Endothelial cell (in vitro differentiated cells): ENCODE data around the gene SRSF6. TPM values are rescaled to one million over a fixed set of nuclear protein-coding genes. Genes with fewer than 3 reads are reported as not detected.

Source experiments
- DNase-seq: peaks from one replicate; pipeline ENCODE4 v3.0.0; 2021; ENCODE audit warnings: low spot score
- H3K27ac Mint-ChIP-seq: one replicate; pipeline ENCODE4 v1.8.0; 2021; ENCODE audit warnings: mixed read lengths, inconsistent platforms; ENCODE audit not compliant: unreplicated experiment
- H3K27me3 Mint-ChIP-seq: one replicate; pipeline ENCODE4 v1.8.0; 2021; ENCODE audit warnings: mild to moderate bottlenecking, moderate library complexity, mixed read lengths, inconsistent platforms; ENCODE audit not compliant: unreplicated experiment
- H3K36me3 Mint-ChIP-seq: one replicate; pipeline ENCODE4 v1.8.0; 2021; ENCODE audit warnings: mild to moderate bottlenecking, low read depth, mixed read lengths, inconsistent platforms; ENCODE audit not compliant: unreplicated experiment
- H3K4me1 Mint-ChIP-seq: one replicate; pipeline ENCODE4 v1.8.0; 2021; ENCODE audit warnings: mild to moderate bottlenecking, mixed read lengths, inconsistent platforms; ENCODE audit not compliant: unreplicated experiment
- H3K4me3 Mint-ChIP-seq: one replicate; pipeline ENCODE4 v1.8.0; 2021; ENCODE audit warnings: mild to moderate bottlenecking, mixed read lengths, inconsistent platforms; ENCODE audit not compliant: unreplicated experiment
- H3K9me3 Mint-ChIP-seq: one replicate; pipeline ENCODE4 v1.8.0; 2021; ENCODE audit warnings: mixed read lengths, inconsistent platforms; ENCODE audit not compliant: unreplicated experiment
- CTCF ChIP-seq: fragments of 200-600 bp; sonication (generic); IDR thresholded peaks from one replicate; pipeline ENCODE4 v1.5.0; 2021; ENCODE audit warnings: antibody characterized with exemption; ENCODE audit not compliant: unreplicated experiment
- total RNA-seq: library from RNA; stranded (reverse); fragmentation: NEBNext Ultra II Directional; extraction: Animal tissue kit (Norgen Biotek cat#: 25700); gene quantifications from one replicate; pipeline ENCODE4 v1.2.1, GENCODE V29; 2021; ENCODE audit not compliant: unreplicated experiment

The SRSF6 gene
- total RNA-seq, 1 donor from 2014 or later, result 157 TPM

- peak overlapping the region; percentile 98 for H3K4me3 Mint-ChIP-seq
- H3K27ac Mint-ChIP-seq, result peak overlapping the region; percentile 98
- H3K9me3 Mint-ChIP-seq, result no peaks in the 10 kb centered on the region
- peaks cover 28% of the 10 kb centered on the region for H3K36me3 Mint-ChIP-seq
- peaks cover 8% of the 10 kb centered on the region for H3K4me1 Mint-ChIP-seq
- TF ChIP-seq CTCF, result no peak
- peaks cover 8% of the 10 kb centered on the region for H3K27me3 Mint-ChIP-seq
- DNase-seq, result peak; percentile 82
Measured at GRCh38 chr20:43456809-43457639, 672 bp upstream of the SRSF6 start.

DNA sequence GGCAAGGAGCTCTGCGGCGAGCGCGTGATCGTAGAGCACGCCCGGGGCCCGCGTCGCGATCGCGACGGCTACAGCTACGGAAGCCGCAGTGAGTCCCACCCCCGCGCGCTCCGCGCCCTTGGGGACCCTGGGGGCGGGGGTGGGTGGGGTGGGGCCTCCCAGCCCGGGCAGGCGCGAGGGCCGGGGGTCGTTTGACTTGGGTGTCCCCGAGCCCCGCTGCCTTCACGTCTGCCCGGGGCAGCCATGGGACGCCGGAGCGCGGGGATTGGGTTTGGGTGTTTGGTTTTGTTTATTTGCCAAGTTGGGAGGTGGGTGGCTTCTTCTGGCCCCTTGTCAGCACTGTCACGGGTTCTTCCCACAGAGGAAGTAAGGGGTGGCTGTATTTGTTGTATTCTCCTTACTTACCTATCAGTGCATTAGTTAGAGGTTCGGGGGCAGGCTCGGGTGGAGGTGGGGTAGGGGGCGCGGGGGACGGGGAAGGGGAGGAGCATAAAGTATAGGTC lies 777 bp downstream of the SRSF6 start:
- TF ChIP-seq CTCF, result no peak
- no peak for DNase-seq
- H3K36me3 Mint-ChIP-seq, result peaks cover 39% of the 10 kb centered on the region
- H3K27me3 Mint-ChIP-seq, result peaks cover 8% of the 10 kb centered on the region
- H3K27ac Mint-ChIP-seq, result peak overlapping the region; percentile 30
- no peaks in the 10 kb centered on the region for H3K9me3 Mint-ChIP-seq
- H3K4me3 Mint-ChIP-seq, result peak overlapping the region; percentile 94
- H3K4me1 Mint-ChIP-seq, result peaks cover 8% of the 10 kb centered on the region

DNA sequence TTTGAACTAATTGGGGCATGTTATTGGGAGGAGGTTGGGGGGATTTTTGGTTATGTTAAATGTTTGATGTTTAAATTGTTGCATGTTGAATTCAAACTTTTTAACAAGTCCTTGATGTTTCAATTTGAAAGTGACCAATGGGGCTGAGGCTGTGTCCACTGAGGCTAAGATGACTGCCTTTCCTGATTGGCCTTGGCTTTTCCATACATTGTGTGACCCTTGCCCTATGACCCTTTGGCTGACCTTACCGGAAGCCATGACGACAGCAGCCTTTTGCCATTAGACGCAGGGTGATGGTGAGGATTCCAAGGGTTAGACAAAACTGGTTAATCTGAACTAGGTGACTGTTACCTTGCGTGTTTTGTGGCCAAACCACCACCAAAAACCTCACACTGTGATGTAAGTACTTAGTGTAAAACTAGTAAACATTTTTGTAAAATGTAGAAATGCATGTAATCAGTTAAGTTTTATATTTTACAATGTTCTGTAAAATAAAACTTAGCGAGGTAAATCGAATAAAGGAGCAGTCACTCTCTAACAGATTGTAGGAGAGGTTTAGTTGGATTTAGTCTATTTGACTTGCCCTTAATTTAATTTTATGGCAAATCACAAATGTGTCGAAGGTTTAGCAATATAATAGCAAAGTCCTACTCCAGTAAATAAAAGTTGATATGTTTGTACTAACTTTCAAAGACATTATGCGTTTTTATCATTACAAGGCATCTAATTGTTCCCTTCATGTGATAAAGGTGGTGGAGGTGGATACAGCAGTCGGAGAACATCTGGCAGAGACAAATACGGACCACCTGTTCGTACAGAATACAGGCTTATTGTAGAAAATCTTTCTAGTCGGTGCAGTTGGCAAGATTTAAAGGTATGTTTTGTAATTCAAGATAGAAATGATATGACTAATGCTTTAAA lies 1.6 kb downstream of the SRSF6 start:
- peaks cover 8% of the 10 kb centered on the region for H3K4me1 Mint-ChIP-seq
- H3K36me3 Mint-ChIP-seq, result peaks cover 47% of the 10 kb centered on the region
- DNase-seq, result no peak
- peak overlapping the region; percentile 78 for H3K27ac Mint-ChIP-seq
- TF ChIP-seq CTCF, result no peak
- H3K4me3 Mint-ChIP-seq, result peak overlapping the region; percentile 94
- H3K9me3 Mint-ChIP-seq, result no peaks in the 10 kb centered on the region
- H3K27me3 Mint-ChIP-seq, result peaks cover 8% of the 10 kb centered on the region

GRCh38 chr20:43460172-43460829 lies 2.6 kb downstream of the SRSF6 start:
- Mint-ChIP-seq H3K27me3 (peaks cover 8% of the 10 kb centered on the region), H3K4me1 (peaks cover 8% of the 10 kb centered on the region), H3K27ac (no peak overlapping the region), H3K9me3 (no peaks in the 10 kb centered on the region), H3K36me3 (peaks cover 55% of the 10 kb centered on the region), H3K4me3 (peak overlapping the region; percentile 27)
- DNase-seq, result no peak
- TF ChIP-seq CTCF, result no peak
